Panc1 (cell line): ENCODE measurements around the gene STAT3. TPM values are rescaled to one million over a fixed set of nuclear protein-coding genes. Genes with fewer than 3 reads are reported as not detected.

Experiments used
- ATAC-seq: fragments of 200-7000 bp; cut with Tn5 transposase; 2 replicates; pipeline ENCODE4 v1.9.1; 2020; ENCODE audit warnings: mild to moderate bottlenecking, moderate library complexity
- BruUV-seq: library from RNA; stranded (reverse); fragments of 400-500 nt; replicated peaks from 2 replicates; lab custom pipeline; 2021; lab: Mats Ljungman, UMichigan
- CTCF ChIA-PET: fragments of 300-600 bp; sonication (Branson Sonifier 250); formaldehyde crosslinking; loops from one replicate; lab custom pipeline; 2022; ENCODE audit warnings: antibody characterized with exemption; lab: Charles Lee
- POLR2A ChIA-PET: fragments of 300-600 bp; sonication (Branson Sonifier 250); formaldehyde crosslinking; loops from one replicate; lab custom pipeline; 2022; ENCODE audit warnings: antibody characterized with exemption; lab: Charles Lee
- DNase-seq: peaks from one replicate; pipeline ENCODE4 v3.0.0-alpha.2; 2010; ENCODE audit warnings: low read depth, low spot score
- H3K27ac ChIP-seq: 2 replicates; pipeline ENCODE4 v1.5.1; 2011; ENCODE audit warnings: mild to moderate bottlenecking, low read length, inconsistent platforms
- H3K27me3 ChIP-seq: fragments of 200-500 bp; sonication (Bioruptor generic); 2 replicates; pipeline ENCODE4 v1.6.0; 2014; ENCODE audit warnings: low read length, inconsistent platforms; ENCODE audit not compliant: control insufficient read depth, insufficient read depth
- H3K36me3 ChIP-seq: fragments of 200-500 bp; sonication (Bioruptor generic); 2 replicates; pipeline ENCODE4 v1.5.1; 2014; ENCODE audit warnings: inconsistent platforms, mild to moderate bottlenecking, low read length, moderate library complexity; ENCODE audit not compliant: control insufficient read depth, insufficient read depth
- H3K4me1 ChIP-seq: 2 replicates; pipeline ENCODE4 v1.5.1; 2011; ENCODE audit warnings: inconsistent platforms, mild to moderate bottlenecking, low read length, moderate library complexity; ENCODE audit not compliant: control insufficient read depth, insufficient read depth
- H3K4me3 ChIP-seq, 2 experiments: 2 replicates each; pipeline ENCODE4 v1.5.1; 2011 to 2012; ENCODE audit warnings: low read depth in 2 of 2, low read length in 2 of 2, mild to moderate bottlenecking in 2 of 2, inconsistent platforms in 1 of 2, moderate library complexity in 1 of 2
- H3K9me3 ChIP-seq: fragments of 200-500 bp; sonication (Bioruptor generic); 2 replicates; pipeline ENCODE4 v1.5.1; 2014; ENCODE audit warnings: low read depth, mild to moderate bottlenecking, inconsistent platforms, low read length, moderate library complexity; ENCODE audit not compliant: control insufficient read depth, insufficient read depth
- CTCF ChIP-seq: fragments of 450-650 bp; IDR thresholded peaks from 2 replicates; pipeline ENCODE4 v1.5.1; 2017; ENCODE audit warnings: mild to moderate bottlenecking
- POLR2AphosphoS5 ChIP-seq: IDR thresholded peaks from 2 replicates; pipeline ENCODE4 v1.6.1; 2012; ENCODE audit warnings: mild to moderate bottlenecking, low read depth, low read length, moderate library complexity
- REST ChIP-seq, 2 experiments: IDR thresholded peaks; 2 replicates each; pipeline ENCODE4 v1.6.1; 2011 to 2012; ENCODE audit warnings: low read depth in 2 of 2, control low read depth in 1 of 2, low read length in 1 of 2, mild to moderate bottlenecking in 1 of 2, moderate library complexity in 1 of 2; ENCODE audit not compliant: insufficient read depth in 1 of 2
- SIN3A ChIP-seq: IDR thresholded peaks from 2 replicates; pipeline ENCODE4 v1.6.1; 2012; ENCODE audit warnings: low read depth, mild to moderate bottlenecking, low read length, moderate library complexity, borderline replicate concordance; ENCODE audit not compliant: insufficient read depth
- TCF7L2 ChIP-seq: IDR thresholded peaks from 2 replicates; pipeline ENCODE4 v1.6.1; 2011; ENCODE audit warnings: mild to moderate bottlenecking, low read depth, low read length, inconsistent platforms
- in situ Hi-C: cut with HindIII; loops from 2 replicates; pipeline ENCODE4 v1.10.0; 2016; ENCODE audit warnings: low sequenced_read_pairs, low pct_unique_long_range_greater_than_20kb
- intact Hi-C: fragments of 100-400 bp; cut with micrococcal nuclease; formaldehyde crosslinking; loops from one replicate; pipeline ENCODE4 v1.10.0; 2022; ENCODE audit not compliant: unreplicated experiment
- total RNA-seq: library from RNA; stranded (reverse); gene quantifications from one replicate; pipeline ENCODE4 v1.2.1, GENCODE V29; 2021; ENCODE audit not compliant: unreplicated experiment

Gene STAT3
- total RNA-seq, 1 experiment from 2014 or later = 287 TPM

- Histone ChIP-seq H3K27ac (no peak overlapping the region), H3K4me3 (no peak overlapping the region), H3K36me3 (no peaks in the 10 kb centered on the region), H3K4me1 (peaks cover 25% of the 10 kb centered on the region), H3K27me3 (no peaks in the 10 kb centered on the region), H3K9me3 (no peaks in the 10 kb centered on the region)
- intact Hi-C loops = no loop called here
- no TSS peak for BruUV-seq
- no peak for ATAC-seq
- CTCF ChIA-PET = interaction anchor here (0.7 kb wide), 1 partner anchor 22 kb away, joined by 7 read pairs; no protein-coding TSS in a partner anchor
- in situ Hi-C loops = no loop called here
- DNase-seq = no peak
- POLR2A ChIA-PET = no interaction called here
- no peak for TF ChIP-seq TCF7L2
- no peak for TF ChIP-seq POLR2AphosphoS5
- no peak for TF ChIP-seq SIN3A
- no peak for TF ChIP-seq REST (IDR thresholded peaks at IDR 0.05; ENCODE audit: insufficient read depth in 1 of 2, low read depth in 2 of 2, low read length in 1 of 2)
- no peak for TF ChIP-seq CTCF
These were observed 97.1 kb downstream of the STAT3 start for GRCh38 chr17:42291129-42291528.

- in situ Hi-C loops = no loop called here
- DNase-seq (no peak), ATAC-seq (no peak)
- Histone ChIP-seq H3K9me3 (no peaks in the 10 kb centered on the region), H3K4me1 (peaks cover 25% of the 10 kb centered on the region), H3K27me3 (no peaks in the 10 kb centered on the region), H3K36me3 (no peaks in the 10 kb centered on the region), H3K4me3 (no peak overlapping the region), H3K27ac (peak overlapping the region; percentile 68)
- ChIA-PET POLR2A (no interaction called here), CTCF (no interaction called here)
- TSS peak; percentile 48 for BruUV-seq
- intact Hi-C loops = no loop called here
- no peak for TF ChIP-seq TCF7L2
- TF ChIP-seq POLR2AphosphoS5 = no peak
- TF ChIP-seq CTCF = no peak
- TF ChIP-seq SIN3A = no peak
- TF ChIP-seq REST (IDR thresholded peaks at IDR 0.05; ENCODE audit: insufficient read depth in 1 of 2, low read depth in 2 of 2, low read length in 1 of 2) = no peak
These were observed 97.7 kb downstream of the STAT3 start for GRCh38 chr17:42290577-42290976.
